NOMO-1 treated with DMSO at 0.1 percent for 48 hours (cell line): Measurements from ENCODE around the gene KANSL1.

Source experiments
- DNase-seq: peaks from one replicate; lab custom pipeline; 2025; ENCODE audit not compliant: unreplicated experiment; lab: John Stamatoyannopoulos, UW

Gene KANSL1

GRCh38 chr17:46085522-46085921, 107.7 kb downstream of the KANSL1 start:
- no peak for DNase-seq

- DNase-seq, result no peak
Measured at GRCh38 chr17:46082257-46082656, 111.0 kb downstream of the KANSL1 start.

GRCh38 chr17:46081018-46081320, 112.3 kb downstream of the KANSL1 start:
- DNase-seq, result no peak

GRCh38 chr17:46080118-46081017, 112.9 kb downstream of the KANSL1 start:
- DNase-seq, result no peak

GRCh38 chr17:46078675-46079074, 114.6 kb downstream of the KANSL1 start:
- no peak for DNase-seq

GRCh38 chr17:46074540-46074939, 118.7 kb downstream of the KANSL1 start:
- no peak for DNase-seq

- no peak for DNase-seq
Measured at GRCh38 chr17:46072998-46073397, 120.2 kb downstream of the KANSL1 start.

GRCh38 chr17:46071796-46072195, 121.4 kb downstream of the KANSL1 start:
- DNase-seq, result no peak

GRCh38 chr17:46064460-46064859, 128.8 kb downstream of the KANSL1 start:
- no peak for DNase-seq

- no peak for DNase-seq
Measured at GRCh38 chr17:46063241-46063640, 130.0 kb downstream of the KANSL1 start.

- no peak for DNase-seq
Measured at GRCh38 chr17:46061435-46061834, 131.8 kb downstream of the KANSL1 start.

GRCh38 chr17:46060461-46060860, 132.8 kb downstream of the KANSL1 start:
- no peak for DNase-seq

GRCh38 chr17:46059486-46059885, 133.7 kb downstream of the KANSL1 start:
- DNase-seq, result no peak

GRCh38 chr17:46057366-46057765, 135.9 kb downstream of the KANSL1 start:
- DNase-seq, result no peak

- peak; percentile 77 for DNase-seq
Measured at GRCh38 chr17:46056800-46057304, 136.4 kb downstream of the KANSL1 start.

- no peak for DNase-seq
Measured at GRCh38 chr17:46053911-46054534, 139.2 kb downstream of the KANSL1 start.

GRCh38 chr17:46049656-46050055, 143.6 kb downstream of the KANSL1 start:
- DNase-seq, result no peak

GRCh38 chr17:46047856-46048255, 145.4 kb downstream of the KANSL1 start:
- no peak for DNase-seq

- DNase-seq, result no peak
Measured at GRCh38 chr17:46047398-46047797, 145.8 kb downstream of the KANSL1 start.

- DNase-seq, result no peak
Measured at GRCh38 chr17:46046957-46047356, 146.3 kb downstream of the KANSL1 start.

GRCh38 chr17:46045639-46046038, 147.6 kb downstream of the KANSL1 start:
- DNase-seq, result no peak

- DNase-seq, result no peak
Measured at GRCh38 chr17:46044989-46045388, 148.2 kb downstream of the KANSL1 start.
